CD4-positive, alpha-beta T cell (primary cell): ENCODE results near the gene RC3H2. TPM values are rescaled to one million over a fixed set of nuclear protein-coding genes. Genes with fewer than 3 reads are reported as not detected.
A peak's percentile ranks its signal among the peaks of the same experiment; 100 is the strongest.

Experiments used
- ATAC-seq: fragments of 200-7000 bp; cut with Tn5 transposase; one replicate; pipeline ENCODE4 v1.10.0; 2022; ENCODE audit warnings: mild to moderate bottlenecking; ENCODE audit not compliant: poor library complexity
- CTCF ChIA-PET: fragments of 350-600 bp; sonication (Branson Sonifier 250); formaldehyde crosslinking; loops from one replicate; lab custom pipeline; 2021; ENCODE audit warnings: antibody characterized with exemption, inconsistent platforms; lab: Charles Lee
- POLR2A ChIA-PET: fragments of 350-600 bp; sonication (Branson Sonifier 250); formaldehyde crosslinking; loops from one replicate; lab custom pipeline; 2021; ENCODE audit warnings: antibody characterized with exemption, inconsistent platforms; lab: Charles Lee
- DNase-seq, 14 experiments: peaks; one replicate each; pipeline ENCODE4 v3.0.0-alpha.2; 2013 to 2020; ENCODE audit warnings: mixed read lengths in 2 of 14
- H3K27ac ChIP-seq, 2 donors: one replicate each; pipeline versions ENCODE4 v1.5.1 to v1.7.0; 2013; ENCODE audit warnings: low read length in 2 of 2, low read depth in 1 of 2, mild to moderate bottlenecking in 1 of 2
- H3K27me3 ChIP-seq, 2 experiments: 1 replicate in 1 of 2; 2 replicates in 1 of 2; pipeline versions ENCODE4 v1.6.1 to v1.7.0; 2013; ENCODE audit warnings: low read length in 2 of 2, control low read depth in 1 of 2, mild to moderate bottlenecking in 1 of 2, moderate library complexity in 1 of 2; ENCODE audit not compliant: insufficient read depth in 2 of 2, control insufficient read depth in 1 of 2
- H3K36me3 ChIP-seq: one replicate; pipeline ENCODE4 v1.6.1; 2013; ENCODE audit warnings: low read length, control low read depth; ENCODE audit not compliant: insufficient read depth
- H3K4me1 ChIP-seq: one replicate; pipeline ENCODE4 v1.6.1; 2013; ENCODE audit warnings: low read length, control low read depth; ENCODE audit not compliant: insufficient read depth
- H3K4me3 ChIP-seq: one replicate; pipeline ENCODE4 v1.5.1; 2013; ENCODE audit warnings: mild to moderate bottlenecking, low read length, moderate library complexity
- H3K9me3 ChIP-seq, 2 experiments: 1 replicate in 1 of 2; 2 replicates in 1 of 2; pipeline versions ENCODE4 v1.6.1 to v1.7.0; 2013; ENCODE audit warnings: low read length in 2 of 2, mild to moderate bottlenecking in 2 of 2, control low read depth in 1 of 2, moderate library complexity in 1 of 2; ENCODE audit not compliant: control insufficient read depth in 1 of 2, insufficient read depth in 1 of 2
- H3K27ac Mint-ChIP-seq: one replicate; pipeline ENCODE4 v1.8.0; 2020; ENCODE audit warnings: mixed read lengths
- H3K27me3 Mint-ChIP-seq: one replicate; pipeline ENCODE4 v1.8.0; 2021; ENCODE audit warnings: mixed read lengths
- H3K36me3 Mint-ChIP-seq: one replicate; pipeline ENCODE4 v1.8.0; 2021; ENCODE audit warnings: low read depth, mixed read lengths
- H3K4me1 Mint-ChIP-seq: one replicate; pipeline ENCODE4 v1.8.0; 2021; ENCODE audit warnings: low read depth, mixed read lengths
- H3K4me3 Mint-ChIP-seq: one replicate; pipeline ENCODE4 v1.8.0; 2020; ENCODE audit warnings: mild to moderate bottlenecking, mixed read lengths
- H3K9me3 Mint-ChIP-seq: one replicate; pipeline ENCODE4 v1.8.0; 2020; ENCODE audit warnings: mixed read lengths
- intact Hi-C, 2 experiments: fragments of 100-400 bp; cut with DNase I in 1 of 2; cut with micrococcal nuclease in 1 of 2; formaldehyde crosslinking; loops; one replicate each; pipeline versions ENCODE4 v1.15.1 to v1.9.0; 2023 to 2025; cut with DNase I, micrococcal nuclease
- total RNA-seq, 174 experiments: library from RNA in 2 of 174; stranded (reverse) in 2 of 174; gene quantifications; one replicate each; pipeline ENCODE4 v1.2.3 and lab custom pipeline; 2021 to 2026
- TF ChIP-seq, protein P1 (sequence below): fragments of 200-600 bp; IDR thresholded peaks from one replicate; pipeline ENCODE4 v1.8.0; 2022; ENCODE audit warnings: antibody characterized with exemption, mild to moderate bottlenecking

The RC3H2 gene
- total RNA-seq, 2 experiments from 2014 or later: 85.2 to 86.8 TPM

DNA sequence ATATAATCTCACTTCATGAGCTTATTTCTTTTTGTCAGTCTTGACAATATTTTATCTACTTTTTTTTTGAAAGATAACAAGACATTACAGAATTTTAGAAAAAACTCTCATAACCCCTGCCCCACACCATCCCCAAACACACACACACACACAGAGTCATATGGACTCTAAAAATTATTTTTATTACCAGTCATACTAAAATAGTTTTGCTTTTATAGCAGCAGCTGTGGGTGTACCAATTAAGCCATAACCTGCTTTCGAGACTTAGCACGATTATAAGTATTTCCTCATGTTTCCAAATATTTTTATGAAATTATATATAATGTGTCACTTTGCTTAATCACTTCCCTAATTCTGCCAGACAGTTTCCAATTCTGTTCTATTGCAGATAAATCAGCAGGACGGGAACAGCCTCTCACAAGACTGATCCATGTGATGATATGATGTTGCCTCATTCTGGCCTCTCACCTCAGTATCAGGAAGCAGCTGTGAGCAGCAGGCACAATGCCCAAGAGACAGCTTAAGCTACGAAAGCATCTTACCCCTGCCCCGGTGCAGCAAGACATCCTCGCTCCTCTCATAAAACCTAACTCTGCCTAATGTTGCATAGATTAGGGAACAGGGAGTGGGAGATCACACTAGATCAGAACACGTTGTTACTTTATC lies 83.7 kb downstream of the RC3H2 start:
- Mint-ChIP-seq H3K36me3 (peaks cover 72% of the 10 kb centered on the region), H3K4me1 (peaks cover 73% of the 10 kb centered on the region), H3K4me3 (no peak overlapping the region), H3K27me3 (no peaks in the 10 kb centered on the region), H3K27ac (peak overlapping the region; percentile 55), H3K9me3 (no peaks in the 10 kb centered on the region)
- POLR2A ChIA-PET: no interaction called here
- H3K36me3 ChIP-seq: peaks cover 33% of the 10 kb centered on the region
- TF ChIP-seq, protein P1, sequence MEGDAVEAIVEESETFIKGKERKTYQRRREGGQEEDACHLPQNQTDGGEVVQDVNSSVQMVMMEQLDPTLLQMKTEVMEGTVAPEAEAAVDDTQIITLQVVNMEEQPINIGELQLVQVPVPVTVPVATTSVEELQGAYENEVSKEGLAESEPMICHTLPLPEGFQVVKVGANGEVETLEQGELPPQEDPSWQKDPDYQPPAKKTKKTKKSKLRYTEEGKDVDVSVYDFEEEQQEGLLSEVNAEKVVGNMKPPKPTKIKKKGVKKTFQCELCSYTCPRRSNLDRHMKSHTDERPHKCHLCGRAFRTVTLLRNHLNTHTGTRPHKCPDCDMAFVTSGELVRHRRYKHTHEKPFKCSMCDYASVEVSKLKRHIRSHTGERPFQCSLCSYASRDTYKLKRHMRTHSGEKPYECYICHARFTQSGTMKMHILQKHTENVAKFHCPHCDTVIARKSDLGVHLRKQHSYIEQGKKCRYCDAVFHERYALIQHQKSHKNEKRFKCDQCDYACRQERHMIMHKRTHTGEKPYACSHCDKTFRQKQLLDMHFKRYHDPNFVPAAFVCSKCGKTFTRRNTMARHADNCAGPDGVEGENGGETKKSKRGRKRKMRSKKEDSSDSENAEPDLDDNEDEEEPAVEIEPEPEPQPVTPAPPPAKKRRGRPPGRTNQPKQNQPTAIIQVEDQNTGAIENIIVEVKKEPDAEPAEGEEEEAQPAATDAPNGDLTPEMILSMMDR: no peak
- ATAC-seq: no peak
- peaks cover 25% of the 10 kb centered on the region for H3K4me1 ChIP-seq
- no peak overlapping the region for H3K27ac ChIP-seq
- H3K9me3 ChIP-seq: no peaks in the 10 kb centered on the region
- no peaks in the 10 kb centered on the region for H3K27me3 ChIP-seq
- CTCF ChIA-PET: no interaction called here
- intact Hi-C loops: loop anchor here (5.0 to 10.0 kb wide), 2 partner anchors 554 to 557 kb away; partner anchors contain the start of genes MRRF (in 1 of the 2) and RBM18 (in 1 of the 2)
- DNase-seq: peak in 1 of 14 experiments; percentile 33
- H3K4me3 ChIP-seq: no peak overlapping the region

DNA sequence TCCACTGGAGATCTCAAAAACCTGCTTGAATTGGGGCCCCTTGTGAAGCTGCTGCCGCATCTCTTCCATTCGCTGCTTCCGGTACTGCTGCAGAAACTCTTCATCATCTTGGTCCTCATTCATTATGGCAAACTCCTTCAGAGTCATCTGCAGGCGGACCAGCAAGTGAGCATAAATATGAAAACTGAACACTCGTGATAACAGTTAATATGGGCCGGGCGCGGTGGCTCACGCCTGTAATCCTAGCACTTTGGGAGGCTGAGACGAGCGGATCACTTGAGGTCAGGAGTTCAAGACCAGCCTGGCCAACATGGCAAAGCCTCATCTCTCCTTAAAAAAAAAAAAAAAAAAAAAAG lies 84.7 kb downstream of the RC3H2 start:
- H3K9me3 ChIP-seq: no peaks in the 10 kb centered on the region
- Mint-ChIP-seq H3K36me3 (peaks cover 68% of the 10 kb centered on the region), H3K9me3 (no peaks in the 10 kb centered on the region), H3K27ac (peak overlapping the region; percentile 55), H3K27me3 (no peaks in the 10 kb centered on the region), H3K4me3 (no peak overlapping the region), H3K4me1 (peaks cover 75% of the 10 kb centered on the region)
- POLR2A ChIA-PET: no interaction called here
- no peaks in the 10 kb centered on the region for H3K27me3 ChIP-seq
- H3K36me3 ChIP-seq: peaks cover 33% of the 10 kb centered on the region
- intact Hi-C loops: loop anchor here (5.0 to 10.0 kb wide), 2 partner anchors 553 to 556 kb away; partner anchors contain the start of genes MRRF (in 1 of the 2) and RBM18 (in 1 of the 2)
- H3K4me1 ChIP-seq: peaks cover 28% of the 10 kb centered on the region
- TF ChIP-seq, protein P1: no peak
- no peak overlapping the region for H3K4me3 ChIP-seq
- CTCF ChIA-PET: interaction anchor here (1.2 kb wide), 2 partner anchors 85 to 722 kb away, joined by 3 read pairs; partner anchors contain the start of gene RC3H2
- ATAC-seq (no peak), DNase-seq (no peak)
- H3K27ac ChIP-seq: no peak overlapping the region

DNA sequence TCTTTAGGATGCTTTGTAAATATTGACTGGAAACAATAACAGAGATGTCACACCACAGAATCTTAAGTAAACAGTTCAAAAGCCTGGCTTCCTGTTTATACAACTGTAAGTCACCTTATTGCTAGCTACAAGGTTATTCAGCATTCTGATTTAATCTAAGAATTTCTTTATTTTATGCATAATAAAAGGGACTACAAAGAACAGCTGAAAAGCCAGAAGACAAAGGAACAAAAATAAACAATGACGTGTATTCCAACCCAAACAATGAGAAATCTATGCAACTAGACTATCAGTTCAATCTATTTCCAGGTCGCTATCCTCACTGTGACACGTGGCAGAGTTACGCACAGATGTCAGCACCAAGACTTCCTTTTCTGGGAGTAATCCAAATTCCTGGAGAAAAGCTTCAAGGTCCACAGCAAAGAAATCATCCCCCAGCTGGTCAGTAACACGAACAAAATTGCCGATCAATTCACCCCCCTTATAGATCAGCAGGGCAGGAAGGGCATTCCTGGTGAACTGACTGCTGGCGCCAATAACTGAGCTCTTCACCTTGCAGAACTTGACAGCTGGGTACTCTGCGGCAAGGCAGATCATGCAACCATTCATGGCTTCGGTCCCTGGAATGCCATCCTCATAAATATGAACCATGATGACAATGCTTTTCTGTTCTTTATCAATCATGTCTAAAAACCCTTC lies 85.2 kb downstream of the RC3H2 start:
- Mint-ChIP-seq H3K9me3 (no peaks in the 10 kb centered on the region), H3K27ac (peak overlapping the region; percentile 55), H3K27me3 (no peaks in the 10 kb centered on the region), H3K4me1 (peaks cover 76% of the 10 kb centered on the region), H3K4me3 (peak overlapping the region; percentile 38), H3K36me3 (peaks cover 68% of the 10 kb centered on the region)
- intact Hi-C loops: loop anchor here (5.0 to 10.0 kb wide), 2 partner anchors 553 to 555 kb away; partner anchors contain the start of genes MRRF (in 1 of the 2) and RBM18 (in 1 of the 2)
- ChIA-PET CTCF (interaction anchor here (1.2 kb wide), 2 partner anchors 85 to 721 kb away, joined by 3 read pairs; partner anchors contain the start of gene RC3H2), POLR2A (interaction anchor here (5.9 kb wide), 1 partner anchor 8 kb away, joined by 28 read pairs; the partner anchor contains the start of gene PDCL)
- Histone ChIP-seq H3K27ac (no peak overlapping the region), H3K9me3 (no peaks in the 10 kb centered on the region), H3K36me3 (peaks cover 33% of the 10 kb centered on the region), H3K4me1 (peaks cover 28% of the 10 kb centered on the region), H3K27me3 (no peaks in the 10 kb centered on the region), H3K4me3 (no peak overlapping the region)
- DNase-seq: no peak
- no peak for ATAC-seq
- TF ChIP-seq, protein P1: no peak
